NCI-H2196 treated with DMSO at 0.1 percent for 48 hours (cell line): Measurements from ENCODE around the gene MPP2.
"Not testable (repeated sequence)": the region's sequence is repeated elsewhere in the genome, so short reads cannot be mapped to it uniquely, and the experiment has no call there.

Source experiments
- DNase-seq: peaks from one replicate; lab custom pipeline; 2025; ENCODE audit not compliant: unreplicated experiment; lab: John Stamatoyannopoulos, UW

MPP2 gene

GRCh38 chr17:43931062-43931571, 23.8 kb upstream of the MPP2 start:
- DNase-seq: no peak

GRCh38 chr17:43928609-43929008, 21.3 kb upstream of the MPP2 start:
- no peak for DNase-seq

- DNase-seq: not testable (repeated sequence)
Measured at GRCh38 chr17:43927929-43928328, 20.6 kb upstream of the MPP2 start.

GRCh38 chr17:43927060-43927864, 19.9 kb upstream of the MPP2 start:
- no peak for DNase-seq

- no peak for DNase-seq
Measured at GRCh38 chr17:43924558-43924957, 17.2 kb upstream of the MPP2 start.

- DNase-seq: no peak
Measured at GRCh38 chr17:43920500-43921095, 13.3 kb upstream of the MPP2 start.

- no peak for DNase-seq
Measured at GRCh38 chr17:43918026-43918389, 10.7 kb upstream of the MPP2 start.

- no peak for DNase-seq
Measured at GRCh38 chr17:43917348-43918025, 10.2 kb upstream of the MPP2 start.

- DNase-seq: no peak
Measured at GRCh38 chr17:43917016-43917347, 9.6 kb upstream of the MPP2 start.

- no peak for DNase-seq
Measured at GRCh38 chr17:43916385-43916784, 9.0 kb upstream of the MPP2 start.

GRCh38 chr17:43915559-43915958, 8.2 kb upstream of the MPP2 start:
- DNase-seq: no peak

GRCh38 chr17:43914451-43914850, 7.1 kb upstream of the MPP2 start:
- DNase-seq: no peak

- no peak for DNase-seq
Measured at GRCh38 chr17:43913584-43913983, 6.2 kb upstream of the MPP2 start.

GRCh38 chr17:43912635-43913304, 5.4 kb upstream of the MPP2 start:
- no peak for DNase-seq

GRCh38 chr17:43911904-43912303, 4.6 kb upstream of the MPP2 start:
- no peak for DNase-seq

GRCh38 chr17:43909537-43910231, 2.3 kb upstream of the MPP2 start:
- no peak for DNase-seq

- no peak for DNase-seq
Measured at GRCh38 chr17:43907998-43908721, 824 bp upstream of the MPP2 start.

- no peak for DNase-seq
Measured at GRCh38 chr17:43906951-43907424, 348 bp downstream of the MPP2 start.

GRCh38 chr17:43905985-43906852, 1.1 kb downstream of the MPP2 start:
- no peak for DNase-seq
